HG03060 (cell line): ENCODE data around the gene COL2A1.
A peak's percentile ranks its signal among the peaks of the same experiment; 100 is the strongest.

Experiments used
- ATAC-seq: cut with Tn5 transposase; IDR thresholded peaks from one replicate; pipeline ENCODE4 v1.9.1; 2021; ENCODE audit warnings: low read depth, moderate number of reproducible peaks; ENCODE audit not compliant: unreplicated experiment

COL2A1 gene

GRCh38 chr12:47992776-47993175 lies 11.5 kb downstream of the COL2A1 start:
- no peak for ATAC-seq

GRCh38 chr12:47991106-47992061 lies 12.9 kb downstream of the COL2A1 start:
- ATAC-seq, result no peak

GRCh38 chr12:47990351-47991105 lies 13.7 kb downstream of the COL2A1 start:
- peak; percentile 94 for ATAC-seq

GRCh38 chr12:47989666-47990065 lies 14.6 kb downstream of the COL2A1 start:
- ATAC-seq, result no peak

GRCh38 chr12:47989023-47989417 lies 15.3 kb downstream of the COL2A1 start:
- ATAC-seq, result no peak

- no peak for ATAC-seq
Measured at GRCh38 chr12:47988073-47989022, 15.9 kb downstream of the COL2A1 start.

GRCh38 chr12:47987411-47988072 lies 16.7 kb downstream of the COL2A1 start:
- ATAC-seq, result no peak

GRCh38 chr12:47986832-47987231 lies 17.4 kb downstream of the COL2A1 start:
- no peak for ATAC-seq

- no peak for ATAC-seq
Measured at GRCh38 chr12:47986291-47986660, 18.0 kb downstream of the COL2A1 start.

- no peak for ATAC-seq
Measured at GRCh38 chr12:47985596-47986290, 18.5 kb downstream of the COL2A1 start.

- no peak for ATAC-seq
Measured at GRCh38 chr12:47984331-47984801, 19.9 kb downstream of the COL2A1 start.

- no peak for ATAC-seq
Measured at GRCh38 chr12:47983541-47984115, 20.6 kb downstream of the COL2A1 start.

- no peak for ATAC-seq
Measured at GRCh38 chr12:47982770-47983169, 21.5 kb downstream of the COL2A1 start.

- ATAC-seq, result no peak
Measured at GRCh38 chr12:47982311-47982710, 22.0 kb downstream of the COL2A1 start.

GRCh38 chr12:47981496-47982260 lies 22.6 kb downstream of the COL2A1 start:
- no peak for ATAC-seq

GRCh38 chr12:47980779-47981495 lies 23.3 kb downstream of the COL2A1 start:
- no peak for ATAC-seq

- no peak for ATAC-seq
Measured at GRCh38 chr12:47980197-47980596, 24.1 kb downstream of the COL2A1 start.

GRCh38 chr12:47979686-47980085 lies 24.6 kb downstream of the COL2A1 start:
- no peak for ATAC-seq
